IPS-18a (cell line): Measurements from ENCODE around the gene ZNF346.
A peak's percentile ranks its signal among the peaks of the same experiment; 100 is the strongest.

Source experiments
- H3K27ac ChIP-seq: one replicate; pipeline ENCODE4 v1.5.1; 2013; ENCODE audit warnings: low read length
- H3K27me3 ChIP-seq: one replicate; pipeline ENCODE4 v1.6.1; 2013; ENCODE audit warnings: mild to moderate bottlenecking, low read length; ENCODE audit not compliant: control insufficient read depth, insufficient read depth
- H3K36me3 ChIP-seq: one replicate; pipeline ENCODE4 v1.6.1; 2013; ENCODE audit warnings: low read depth, low read length; ENCODE audit not compliant: control insufficient read depth
- H3K4me1 ChIP-seq: one replicate; pipeline ENCODE4 v1.6.1; 2013; ENCODE audit warnings: low read depth, low read length; ENCODE audit not compliant: control insufficient read depth
- H3K4me3 ChIP-seq: one replicate; pipeline ENCODE4 v1.5.1; 2013; ENCODE audit warnings: low read length
- H3K9ac ChIP-seq: one replicate; pipeline ENCODE4 v1.6.1; 2013; ENCODE audit warnings: mild to moderate bottlenecking, low read length, moderate library complexity
- H3K9me3 ChIP-seq: one replicate; pipeline ENCODE4 v1.6.1; 2013; ENCODE audit warnings: low read depth, low read length; ENCODE audit not compliant: control insufficient read depth

The ZNF346 gene

GRCh38 chr5:177015156-177015555, 7.3 kb upstream of the ZNF346 start:
- H3K9ac ChIP-seq: no peak overlapping the region
- H3K9me3 ChIP-seq: no peaks in the 10 kb centered on the region
- H3K36me3 ChIP-seq: no peaks in the 10 kb centered on the region
- H3K4me3 ChIP-seq: no peak overlapping the region
- no peaks in the 10 kb centered on the region for H3K27me3 ChIP-seq
- no peaks in the 10 kb centered on the region for H3K4me1 ChIP-seq
- no peak overlapping the region for H3K27ac ChIP-seq

DNA sequence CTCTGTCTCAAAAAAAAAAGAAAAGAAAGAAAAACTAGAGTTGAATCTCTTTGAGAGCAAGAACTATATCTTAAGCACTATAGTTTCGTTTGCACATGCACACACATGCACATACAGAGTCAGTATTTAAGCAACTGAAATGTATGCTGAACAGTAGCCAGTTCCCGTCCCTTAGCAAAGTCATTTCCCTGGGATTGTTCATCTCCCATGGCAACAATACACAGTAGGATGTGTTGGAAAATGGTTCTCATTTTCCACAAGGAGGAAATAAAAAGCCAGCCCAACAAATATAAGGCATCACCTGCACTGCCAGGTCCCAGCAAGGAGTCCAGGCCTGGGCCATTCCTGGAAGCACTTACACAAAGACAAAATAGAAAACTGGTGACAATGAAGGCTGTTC, 4.2 kb upstream of the ZNF346 start:
- Histone ChIP-seq H3K9me3 (no peaks in the 10 kb centered on the region), H3K4me3 (no peak overlapping the region), H3K9ac (no peak overlapping the region), H3K36me3 (no peaks in the 10 kb centered on the region), H3K27ac (no peak overlapping the region), H3K4me1 (peaks cover 3% of the 10 kb centered on the region), H3K27me3 (no peaks in the 10 kb centered on the region)

DNA sequence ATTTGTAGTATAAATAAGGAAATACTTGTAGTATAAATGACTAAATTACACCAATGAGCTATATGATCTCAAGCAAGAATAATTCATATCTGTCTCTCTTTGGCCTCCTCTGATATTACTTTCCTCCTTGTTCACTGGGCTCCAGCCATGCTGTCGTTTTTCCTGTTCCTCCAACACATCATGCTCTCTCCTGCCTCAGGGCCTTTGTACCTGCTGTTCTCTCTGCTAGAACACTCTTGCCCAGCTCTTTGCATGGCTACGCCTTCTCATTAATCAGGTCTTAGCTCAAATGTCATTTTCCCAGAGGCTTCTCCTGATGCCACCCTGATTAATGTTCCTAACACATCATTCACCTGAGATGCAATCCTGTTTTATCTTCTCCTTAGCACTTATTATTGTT, 2.5 kb upstream of the ZNF346 start:
- peaks cover 7% of the 10 kb centered on the region for H3K36me3 ChIP-seq
- H3K27me3 ChIP-seq: no peaks in the 10 kb centered on the region
- no peak overlapping the region for H3K27ac ChIP-seq
- no peak overlapping the region for H3K9ac ChIP-seq
- H3K4me3 ChIP-seq: no peak overlapping the region
- H3K9me3 ChIP-seq: no peaks in the 10 kb centered on the region
- peaks cover 6% of the 10 kb centered on the region for H3K4me1 ChIP-seq

- Histone ChIP-seq H3K27me3 (no peaks in the 10 kb centered on the region), H3K4me1 (peaks cover 6% of the 10 kb centered on the region), H3K4me3 (peak overlapping the region; percentile 95), H3K27ac (peak overlapping the region; percentile 30), H3K36me3 (peaks cover 7% of the 10 kb centered on the region), H3K9me3 (no peaks in the 10 kb centered on the region), H3K9ac (peak overlapping the region; percentile 85)
Observed at GRCh38 chr5:177023303-177023664, 788 bp downstream of the ZNF346 start.

DNA sequence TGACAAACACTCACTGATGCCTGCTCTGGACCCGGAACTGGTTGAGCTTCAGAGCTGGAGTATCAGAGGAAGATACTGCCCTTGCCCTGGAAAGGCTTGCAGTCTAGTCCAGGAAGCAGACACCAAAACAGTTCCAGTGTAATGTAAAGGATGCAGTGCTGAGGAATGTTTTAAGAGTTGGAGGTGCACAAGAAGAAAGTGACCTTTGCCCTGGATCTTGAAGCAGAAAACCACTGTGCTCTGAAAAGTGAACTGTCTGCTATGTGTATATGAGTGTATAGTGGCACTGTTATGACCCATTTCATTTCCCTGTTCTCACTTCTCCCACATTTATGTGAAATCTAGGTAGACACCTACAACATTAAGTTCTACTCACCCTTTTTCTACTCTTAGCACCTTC, 2.1 kb downstream of the ZNF346 start:
- H3K4me3 ChIP-seq: no peak overlapping the region
- H3K36me3 ChIP-seq: peaks cover 7% of the 10 kb centered on the region
- peaks cover 6% of the 10 kb centered on the region for H3K4me1 ChIP-seq
- no peak overlapping the region for H3K27ac ChIP-seq
- H3K9me3 ChIP-seq: no peaks in the 10 kb centered on the region
- H3K9ac ChIP-seq: no peak overlapping the region
- no peaks in the 10 kb centered on the region for H3K27me3 ChIP-seq

- Histone ChIP-seq H3K27ac (no peak overlapping the region), H3K4me3 (no peak overlapping the region), H3K9me3 (no peaks in the 10 kb centered on the region), H3K36me3 (peaks cover 7% of the 10 kb centered on the region), H3K9ac (no peak overlapping the region), H3K4me1 (peaks cover 6% of the 10 kb centered on the region), H3K27me3 (no peaks in the 10 kb centered on the region)
Observed at GRCh38 chr5:177025101-177025601, 2.7 kb downstream of the ZNF346 start.

DNA sequence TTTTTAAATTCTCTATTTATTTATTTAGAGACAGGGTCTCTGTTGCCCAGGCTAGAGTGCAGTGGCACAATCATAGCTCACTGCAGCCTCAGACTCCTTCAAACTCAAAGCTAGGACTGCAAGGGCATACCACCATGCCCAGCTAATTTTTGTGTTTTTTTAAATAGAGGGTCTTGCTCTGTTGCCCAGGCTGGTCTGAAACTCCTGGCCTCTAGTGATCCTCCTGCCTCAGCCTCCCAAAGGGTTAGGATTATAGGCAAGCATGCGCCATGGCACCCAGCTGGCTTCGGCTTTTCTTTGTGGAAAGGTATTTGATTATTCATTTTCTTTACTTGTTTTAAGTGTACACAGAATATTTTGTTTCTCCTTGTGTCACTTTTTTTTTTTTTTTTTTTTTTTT, 5.2 kb downstream of the ZNF346 start:
- no peaks in the 10 kb centered on the region for H3K27me3 ChIP-seq

GRCh38 chr5:177029498-177029897, 7.0 kb downstream of the ZNF346 start:
- H3K4me3 ChIP-seq: no peak overlapping the region
- H3K9me3 ChIP-seq: no peaks in the 10 kb centered on the region
- no peaks in the 10 kb centered on the region for H3K27me3 ChIP-seq
- H3K4me1 ChIP-seq: no peaks in the 10 kb centered on the region
- H3K9ac ChIP-seq: no peak overlapping the region
- no peak overlapping the region for H3K27ac ChIP-seq
- peaks cover 4% of the 10 kb centered on the region for H3K36me3 ChIP-seq

More for the DNA sequence above, 5.2 kb downstream of the ZNF346 start:
- H3K36me3 ChIP-seq: peaks cover 7% of the 10 kb centered on the region
- peaks cover 6% of the 10 kb centered on the region for H3K4me1 ChIP-seq
- no peak overlapping the region for H3K27ac ChIP-seq
- H3K9ac ChIP-seq: no peak overlapping the region
- no peaks in the 10 kb centered on the region for H3K9me3 ChIP-seq
- no peak overlapping the region for H3K4me3 ChIP-seq

GRCh38 chr5:177035976-177036375, 13.5 kb downstream of the ZNF346 start:
- Histone ChIP-seq H3K4me3 (no peak overlapping the region), H3K36me3 (peaks cover under 1% of the 10 kb centered on the region), H3K27me3 (no peaks in the 10 kb centered on the region), H3K27ac (no peak overlapping the region), H3K4me1 (peaks cover 11% of the 10 kb centered on the region), H3K9ac (no peak overlapping the region), H3K9me3 (no peaks in the 10 kb centered on the region)

DNA sequence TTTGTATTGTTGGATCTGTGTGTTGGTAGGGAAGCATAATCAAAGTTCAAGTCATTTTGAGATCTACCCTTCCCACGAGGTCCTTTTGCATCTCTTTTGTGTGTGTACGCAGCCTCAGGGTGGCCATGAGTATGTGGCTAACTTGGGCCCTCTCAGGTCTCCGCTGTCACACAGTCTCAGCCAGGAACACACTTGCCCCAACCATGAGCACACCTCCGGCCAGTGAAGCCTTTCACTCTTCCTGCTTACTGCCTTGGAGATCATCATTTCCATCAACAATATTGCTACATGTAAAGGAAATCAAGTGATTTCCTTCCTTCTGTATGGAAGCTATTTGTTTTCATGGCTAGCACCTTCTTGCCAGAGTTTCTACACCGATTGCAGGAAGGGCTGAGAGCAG, 13.9 kb downstream of the ZNF346 start:
- Histone ChIP-seq H3K9me3 (no peaks in the 10 kb centered on the region), H3K9ac (no peak overlapping the region), H3K4me3 (no peak overlapping the region), H3K4me1 (peaks cover 11% of the 10 kb centered on the region), H3K36me3 (peaks cover 5% of the 10 kb centered on the region), H3K27me3 (no peaks in the 10 kb centered on the region), H3K27ac (no peak overlapping the region)

- Histone ChIP-seq H3K4me3 (no peak overlapping the region), H3K9me3 (no peaks in the 10 kb centered on the region), H3K27ac (no peak overlapping the region), H3K36me3 (peaks cover 9% of the 10 kb centered on the region), H3K9ac (no peak overlapping the region), H3K27me3 (no peaks in the 10 kb centered on the region), H3K4me1 (peaks cover 11% of the 10 kb centered on the region)
Observed at GRCh38 chr5:177036921-177037320, 14.4 kb downstream of the ZNF346 start.

DNA sequence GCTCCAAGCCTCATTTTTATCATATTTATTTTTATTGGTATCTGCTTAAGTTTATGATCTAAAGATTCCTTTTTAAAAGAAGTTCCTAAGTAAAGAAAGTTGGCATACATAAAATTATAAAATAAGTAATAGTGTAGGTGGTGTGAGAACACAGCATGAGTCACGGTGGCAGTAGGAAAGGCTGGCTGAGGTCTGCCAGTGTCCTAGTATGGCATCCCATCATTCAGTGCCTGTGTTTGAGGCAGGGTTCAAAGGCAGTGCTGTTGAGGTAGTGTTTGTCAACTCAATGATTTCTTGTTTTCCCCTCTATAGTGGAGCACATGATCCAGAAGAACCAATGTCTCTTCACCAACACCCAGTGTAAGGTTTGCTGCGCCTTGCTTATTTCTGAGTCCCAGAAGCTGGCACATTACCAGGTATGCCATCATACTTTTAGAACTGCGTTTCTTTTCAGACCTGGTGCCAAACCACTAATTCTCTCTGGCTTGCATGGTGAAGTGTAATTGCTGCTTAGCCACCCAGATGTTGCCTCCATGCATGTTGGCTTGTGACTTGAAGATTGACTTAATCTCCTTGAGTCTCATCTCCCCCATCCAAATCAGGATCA, 18.4 kb downstream of the ZNF346 start:
- no peaks in the 10 kb centered on the region for H3K27me3 ChIP-seq
- H3K4me3 ChIP-seq: no peak overlapping the region
- peaks cover 7% of the 10 kb centered on the region for H3K4me1 ChIP-seq
- H3K36me3 ChIP-seq: peaks cover 29% of the 10 kb centered on the region
- H3K27ac ChIP-seq: no peak overlapping the region
- no peak overlapping the region for H3K9ac ChIP-seq
- no peaks in the 10 kb centered on the region for H3K9me3 ChIP-seq
